Activated naive CD8-positive, alpha-beta T cell treated with anti-CD3 and anti-CD28 coated beads, Interleukin-2, amount 50 U/mL, for 16 hours (primary cell): ENCODE results near the gene TRIM27.
"Not testable (repeated sequence)": the region's sequence is repeated elsewhere in the genome, so short reads cannot be mapped to it uniquely, and the experiment has no call there.

ENCODE experiments used
- DNase-seq: peaks from one replicate; pipeline ENCODE4 v3.0.0-alpha.2; 2020; ENCODE audit warnings: low read depth, low spot score

The TRIM27 gene

DNA sequence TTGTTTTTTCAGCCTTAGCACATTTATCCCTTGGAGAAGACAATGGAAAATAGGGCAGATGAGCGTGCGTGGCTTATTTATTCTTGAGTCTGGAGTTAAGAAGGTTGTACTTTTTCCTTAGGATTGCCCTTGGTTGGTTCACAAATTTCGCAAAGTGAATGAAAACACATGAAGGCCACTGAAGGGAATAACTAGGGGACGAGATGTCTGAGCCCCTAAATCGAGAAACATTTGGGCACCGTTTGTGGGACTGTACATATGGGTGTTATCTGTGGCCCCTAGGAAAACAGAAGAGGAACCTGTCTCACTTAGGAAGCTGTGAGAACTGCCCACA lies 19.4 kb upstream of the TRIM27 start:
- no peak for DNase-seq

DNA sequence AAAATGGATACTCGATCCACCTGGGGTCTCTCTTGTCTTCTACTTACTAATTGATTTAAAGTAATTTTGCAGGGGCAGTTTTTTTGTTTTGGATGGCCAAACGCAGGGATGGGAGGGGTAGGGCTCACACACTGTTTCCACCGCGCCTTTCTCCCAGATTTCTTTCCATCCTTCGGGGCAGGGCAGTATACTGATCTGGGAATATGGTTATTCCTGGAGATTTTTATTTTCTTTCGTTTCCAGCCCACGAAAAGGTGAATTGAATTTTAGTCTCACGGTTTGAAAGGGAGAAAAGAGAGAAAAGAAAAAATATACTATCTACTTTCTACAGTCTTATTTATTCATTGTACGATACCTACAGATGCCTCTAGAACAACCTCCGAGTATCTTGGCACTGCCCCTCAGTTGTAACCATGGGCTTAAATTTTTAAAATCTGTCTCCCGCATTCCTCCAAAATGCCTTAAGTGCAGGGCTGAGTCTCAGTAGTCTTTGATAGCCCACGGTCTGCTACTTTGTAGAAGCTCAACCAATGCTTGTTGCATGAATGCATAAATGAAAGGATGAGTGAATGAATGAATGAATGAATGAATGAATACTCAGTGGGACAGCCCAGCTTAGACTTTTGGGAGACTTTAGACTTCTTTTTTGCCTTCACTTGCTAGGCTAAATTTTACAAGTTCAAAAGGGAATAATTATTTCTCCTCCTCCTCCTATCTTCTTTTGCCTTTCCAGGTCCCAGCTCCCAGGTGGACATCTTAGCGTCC lies 18.1 kb upstream of the TRIM27 start:
- DNase-seq: no peak

DNA sequence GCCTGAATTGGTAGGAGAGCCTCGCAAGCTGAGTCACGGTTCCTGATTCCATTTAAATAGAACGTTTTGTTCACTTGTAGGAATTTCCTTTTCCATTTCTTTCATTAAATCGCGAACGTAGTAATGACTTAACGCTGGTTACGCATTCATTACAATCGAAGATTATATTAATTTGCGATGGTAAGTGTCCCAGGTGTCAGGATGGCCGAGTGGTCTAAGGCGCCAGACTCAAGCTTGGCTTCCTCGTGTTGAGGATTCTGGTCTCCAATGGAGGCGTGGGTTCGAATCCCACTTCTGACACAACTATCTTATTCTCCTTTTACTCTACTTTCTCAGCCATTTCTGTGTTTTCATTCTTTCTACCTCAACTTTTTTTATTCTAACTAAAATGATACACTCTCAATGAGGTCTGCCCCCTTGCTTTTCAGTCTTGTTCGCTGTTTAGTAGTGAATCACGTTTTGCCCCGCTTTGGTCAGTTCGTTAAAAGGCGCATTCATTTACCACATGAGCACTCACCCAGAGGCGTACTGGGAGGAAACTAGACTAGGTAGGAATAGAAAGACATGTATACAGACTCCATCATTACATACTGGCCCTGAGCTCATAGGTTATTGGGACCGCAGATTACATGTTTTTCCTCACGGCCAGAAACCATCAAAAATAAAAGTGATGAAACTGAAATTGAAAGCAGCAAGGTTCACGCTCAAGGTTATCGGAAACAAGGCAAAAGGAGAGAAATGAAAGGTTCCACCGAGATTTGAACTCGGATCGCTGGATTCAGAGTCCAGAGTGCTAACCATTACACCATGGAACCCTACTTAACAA lies 17.3 kb upstream of the TRIM27 start:
- peak; percentile 52 for DNase-seq

DNA sequence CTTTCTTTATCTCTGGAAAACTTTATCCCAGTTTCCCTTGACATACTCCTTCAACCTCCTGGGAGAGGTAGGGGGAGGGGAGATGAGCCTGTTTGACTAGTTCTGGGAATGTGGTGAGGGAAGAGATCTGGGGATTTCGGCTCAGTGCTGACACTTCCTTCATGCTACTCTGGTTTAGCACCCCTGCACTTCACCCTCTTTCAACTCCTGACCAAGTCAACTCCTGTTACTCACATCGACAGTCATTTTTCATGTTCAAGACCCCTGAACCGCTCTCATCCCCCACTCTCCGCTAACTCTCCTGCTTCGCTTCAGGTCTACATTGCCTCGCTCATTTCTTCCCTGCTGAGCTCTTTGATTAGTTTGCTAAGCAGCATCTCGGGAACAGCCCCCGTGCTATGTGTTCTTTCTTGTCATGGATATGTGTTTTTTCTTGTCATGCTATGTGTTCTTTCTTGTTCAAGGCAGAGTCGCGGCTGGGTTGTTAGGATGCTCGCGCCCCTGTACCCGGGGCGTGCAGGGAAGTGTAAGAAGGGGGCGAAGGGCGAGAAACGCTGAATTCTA lies 16.6 kb upstream of the TRIM27 start:
- DNase-seq: peak; percentile 21

DNA sequence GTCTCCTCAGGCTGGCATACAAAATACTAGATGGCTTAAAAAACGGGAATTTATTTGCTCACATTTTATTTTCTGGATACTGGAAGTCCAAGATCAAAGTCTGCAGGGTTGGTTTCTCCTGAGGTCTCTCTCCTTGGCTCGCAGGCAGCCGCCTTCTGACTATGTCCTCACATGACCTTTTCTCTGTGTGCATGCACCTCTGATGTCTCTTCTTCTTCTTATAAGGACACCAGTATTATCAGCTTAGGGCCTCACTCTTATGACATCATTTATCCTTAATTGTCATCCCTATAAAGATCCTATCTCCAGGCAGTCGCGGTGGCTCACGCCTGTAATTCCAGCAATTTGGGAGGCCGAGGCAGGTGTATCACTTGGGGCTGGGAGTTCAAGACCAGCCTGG lies 9.3 kb upstream of the TRIM27 start:
- DNase-seq: no peak

DNA sequence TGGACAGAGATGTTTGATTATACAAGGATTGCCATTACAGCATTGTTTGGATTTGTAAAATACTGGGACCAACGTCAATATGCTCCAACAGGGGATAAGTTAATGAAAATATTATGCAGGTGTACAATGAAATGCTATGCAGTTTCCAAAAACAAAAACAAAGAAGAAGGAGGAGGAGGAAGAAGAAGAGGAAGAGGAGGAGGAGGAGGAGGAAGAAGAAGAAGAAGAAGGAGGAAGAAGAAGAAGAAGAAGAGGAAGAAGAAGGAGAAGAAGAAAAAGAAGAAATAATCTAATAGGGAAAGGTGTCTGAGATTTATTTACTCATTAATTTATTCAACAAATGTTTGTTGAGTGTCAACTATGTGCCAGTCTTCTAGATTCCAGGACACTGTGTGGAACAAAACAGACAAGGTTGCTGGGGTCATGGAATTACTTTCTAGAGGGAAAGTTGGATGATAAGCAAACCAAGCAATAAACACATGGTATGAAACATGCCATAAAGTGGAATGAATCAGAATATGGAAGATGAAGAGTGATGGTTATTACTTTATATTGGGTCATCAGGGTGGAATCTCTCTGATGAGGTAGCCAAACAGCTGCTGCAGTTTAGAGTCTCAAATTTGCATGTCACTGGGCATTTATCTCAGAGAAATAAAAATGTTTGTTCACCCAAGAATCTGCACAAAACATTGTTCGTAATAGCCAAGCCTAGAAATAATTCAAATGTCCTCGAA lies 6.3 kb upstream of the TRIM27 start:
- no peak for DNase-seq

DNA sequence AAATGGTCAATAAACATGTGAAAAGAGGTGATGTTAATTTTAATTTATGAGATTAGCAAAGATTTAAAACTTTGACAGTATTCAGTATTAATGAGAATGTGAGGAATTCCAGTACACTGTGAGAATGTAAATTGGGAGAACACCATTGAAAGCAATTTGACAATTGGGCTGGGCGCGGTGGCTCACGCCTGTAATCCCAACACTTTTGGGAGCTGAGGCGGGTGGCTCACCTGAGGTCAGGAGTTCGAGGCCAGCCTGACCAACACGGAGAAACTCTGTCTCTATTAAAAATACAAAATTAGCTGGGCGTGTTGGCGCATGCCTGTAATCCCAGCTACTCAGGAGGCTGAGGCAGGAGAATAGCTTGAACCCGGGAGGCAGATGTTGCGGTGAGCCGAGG lies 5.6 kb upstream of the TRIM27 start:
- not testable (repeated sequence) for DNase-seq

DNA sequence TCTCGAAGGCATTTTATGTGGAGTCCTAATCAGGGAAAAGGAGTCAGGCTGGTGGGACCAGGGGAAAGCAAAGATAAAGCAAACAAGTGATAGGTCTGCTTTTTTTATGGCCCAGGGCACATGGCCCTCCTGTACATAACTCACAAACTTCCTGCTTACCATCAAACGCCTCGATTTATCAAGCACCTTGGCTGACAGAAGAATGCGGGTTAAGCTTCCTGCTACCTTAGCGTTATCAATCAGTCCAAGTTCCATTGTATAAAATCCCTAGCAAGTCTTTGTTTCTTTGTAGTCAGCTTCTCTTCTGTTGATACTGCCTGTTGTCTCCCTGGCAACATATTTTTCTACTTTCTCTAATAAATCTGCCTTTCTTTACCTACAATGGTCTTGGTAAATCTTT lies 4.1 kb upstream of the TRIM27 start:
- no peak for DNase-seq

DNA sequence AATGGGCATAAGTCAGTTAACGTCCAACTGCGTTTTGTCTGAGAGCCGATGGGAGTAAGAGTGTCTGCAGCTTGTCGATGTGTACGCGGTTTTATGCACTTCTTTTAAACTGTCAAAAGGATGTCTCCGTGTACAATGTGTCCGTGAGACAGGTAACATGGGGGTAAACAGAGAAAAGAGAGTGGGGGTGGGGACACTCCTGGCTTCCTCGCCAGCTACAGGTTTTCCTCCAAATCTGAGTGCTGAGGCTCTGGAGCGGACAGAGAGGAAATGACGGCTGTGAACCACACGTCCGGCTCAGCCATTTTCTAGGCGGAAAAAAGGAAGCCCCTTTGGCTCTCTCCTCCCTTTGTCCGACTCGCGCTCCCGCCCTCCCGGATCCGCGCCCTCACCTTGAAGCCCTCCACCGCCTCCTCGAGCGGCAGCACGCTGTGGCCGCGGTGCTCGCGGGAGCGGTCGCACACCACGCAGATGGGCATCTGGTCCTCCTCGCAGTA lies 916 bp downstream of the TRIM27 start:
- no peak for DNase-seq

DNA sequence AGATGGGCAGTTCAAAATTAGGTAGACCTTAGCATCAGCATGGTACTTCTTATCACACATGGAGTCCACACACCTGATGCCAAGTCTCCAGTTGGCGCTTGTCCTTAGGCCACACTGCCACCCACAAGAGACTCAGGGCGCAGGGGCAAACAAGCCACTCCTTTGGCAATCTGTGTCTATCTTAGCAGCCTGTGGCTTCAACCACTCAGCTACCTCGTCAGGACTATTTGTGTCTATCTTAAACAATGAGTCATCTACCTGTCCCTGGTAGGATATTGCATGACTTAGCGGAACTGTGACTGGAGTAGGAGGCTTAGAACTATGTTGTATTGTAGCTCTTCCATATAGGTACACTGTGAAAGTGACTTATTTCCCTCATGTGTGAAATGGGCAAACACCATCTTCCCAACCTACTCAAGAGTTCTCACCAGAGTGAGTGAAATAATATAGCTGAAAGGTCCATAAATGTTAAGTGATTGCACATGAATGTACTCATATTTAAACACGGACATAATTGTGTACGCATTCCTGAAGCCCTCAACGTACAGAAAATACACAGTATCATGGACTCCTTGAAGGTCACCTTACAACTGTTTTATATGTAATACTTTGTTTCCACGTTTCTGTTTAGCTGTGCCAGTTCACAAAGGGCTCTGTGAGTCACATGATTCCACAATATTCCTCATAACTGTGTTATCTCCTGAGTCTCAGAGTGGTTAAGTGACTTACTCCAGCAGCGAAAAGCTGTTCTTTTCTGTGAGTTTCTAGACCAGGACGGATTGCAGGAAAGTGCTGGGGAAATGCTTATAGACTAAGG lies 1.6 kb downstream of the TRIM27 start:
- no peak for DNase-seq

DNA sequence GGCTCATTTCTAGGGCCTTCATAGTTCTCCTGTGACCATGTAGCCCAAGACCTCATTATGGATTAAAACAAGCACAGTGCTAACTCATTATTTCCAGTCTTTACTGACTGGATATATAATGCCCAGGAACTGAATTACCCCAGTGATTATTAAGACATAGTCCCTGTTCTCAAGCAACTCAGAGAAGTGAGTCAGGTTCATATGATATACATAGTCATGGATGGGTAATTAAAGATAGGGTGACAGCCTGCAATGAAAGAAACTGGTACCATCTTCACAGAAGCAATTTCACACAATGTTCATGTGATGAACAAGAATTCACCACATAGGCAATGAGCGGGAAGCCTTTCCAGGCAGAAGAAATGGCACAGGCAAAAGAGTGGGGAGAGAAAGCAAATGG lies 3.5 kb downstream of the TRIM27 start:
- DNase-seq: no peak

DNA sequence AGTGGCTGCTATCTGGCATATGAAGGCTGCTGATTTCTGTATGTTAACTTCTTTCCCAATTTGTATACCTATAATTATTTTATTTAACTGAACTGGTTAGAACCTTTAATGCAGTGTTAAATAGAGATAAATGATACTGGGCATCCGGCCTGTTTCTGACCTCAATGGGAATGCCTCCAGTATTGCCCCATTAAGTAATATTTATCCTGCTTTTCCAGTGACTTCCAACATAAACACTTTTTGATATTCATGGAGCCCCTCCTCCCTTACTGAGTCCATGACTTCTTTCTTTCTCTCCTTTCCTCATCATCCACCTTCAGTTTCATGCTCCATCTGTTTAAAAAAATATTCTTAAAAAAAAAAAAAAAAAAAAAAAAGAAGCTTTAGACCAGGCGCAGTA lies 8.8 kb downstream of the TRIM27 start:
- DNase-seq: no peak

DNA sequence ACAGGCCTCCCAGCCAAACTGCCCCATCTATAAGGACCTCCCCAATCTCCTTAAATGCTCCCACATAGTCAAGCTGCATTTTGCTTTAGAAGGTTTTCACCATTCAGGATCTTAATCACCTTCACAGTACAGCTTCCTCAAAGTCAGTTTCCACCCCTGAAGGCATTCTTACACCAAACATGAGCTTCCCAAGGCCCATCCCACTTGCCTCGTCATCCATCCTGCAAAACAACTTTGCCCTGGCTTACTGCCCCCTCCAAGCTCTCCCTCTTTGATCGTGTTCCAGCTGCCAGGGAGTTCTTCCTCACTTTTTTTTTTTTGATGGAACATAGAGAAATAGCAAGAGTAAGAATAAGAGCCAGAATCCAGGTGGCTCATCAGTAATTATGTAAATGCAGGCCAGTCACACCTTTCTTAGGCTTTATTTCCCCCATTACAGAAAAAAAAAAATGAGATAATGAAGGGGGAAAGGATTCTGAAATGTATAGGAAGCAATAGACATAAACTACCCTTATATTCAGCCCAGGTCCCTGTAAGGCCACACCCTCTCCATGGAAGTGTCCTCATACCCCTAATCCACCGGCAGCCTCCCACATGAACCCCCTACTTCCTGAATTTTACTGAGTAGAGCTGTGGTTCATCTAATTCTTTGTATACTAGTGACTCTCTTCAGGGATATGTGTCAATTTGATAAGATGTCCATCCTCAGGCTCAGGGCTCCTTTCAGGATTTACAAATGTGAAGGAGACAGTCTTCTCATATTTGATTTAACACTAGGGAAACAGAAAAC lies 12.7 kb downstream of the TRIM27 start:
- no peak for DNase-seq

DNA sequence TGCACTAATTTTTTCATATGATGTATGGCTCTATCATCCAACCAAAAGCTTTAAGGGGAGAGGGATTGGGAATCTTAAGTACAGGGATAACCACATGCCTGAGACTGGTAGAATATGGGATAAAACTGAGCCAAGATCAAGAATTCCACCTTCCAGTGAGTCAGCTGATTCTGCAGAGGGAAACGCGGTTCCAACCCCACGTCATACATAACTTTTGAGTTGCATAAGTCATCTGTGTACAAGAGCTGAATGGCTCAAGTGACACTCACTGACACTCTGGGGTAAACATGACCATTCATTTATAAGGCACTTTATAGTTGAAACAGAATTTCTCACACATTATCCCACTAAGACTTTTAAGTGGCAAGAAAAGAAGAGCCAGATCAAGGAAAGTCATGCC lies 16.4 kb downstream of the TRIM27 start:
- DNase-seq: no peak

DNA sequence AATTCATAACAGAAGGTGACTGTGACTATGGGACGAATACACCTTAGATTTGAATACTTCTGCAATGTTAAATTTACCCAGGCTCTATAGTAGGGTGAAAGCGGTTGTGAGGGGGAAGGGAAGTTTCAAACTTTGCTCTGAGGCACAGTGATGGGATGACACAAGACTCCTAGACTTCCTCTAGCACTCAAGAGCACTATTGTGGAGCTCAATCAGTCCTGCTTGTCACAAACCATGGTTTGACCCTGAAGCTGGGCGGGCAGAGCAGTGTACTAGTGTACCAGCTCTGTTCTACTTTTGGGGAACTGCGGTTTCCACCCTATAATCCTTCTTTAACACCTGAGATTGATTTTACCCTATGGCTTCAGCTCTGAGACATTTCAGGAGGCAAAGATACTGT lies 17.1 kb downstream of the TRIM27 start:
- DNase-seq: no peak

DNA sequence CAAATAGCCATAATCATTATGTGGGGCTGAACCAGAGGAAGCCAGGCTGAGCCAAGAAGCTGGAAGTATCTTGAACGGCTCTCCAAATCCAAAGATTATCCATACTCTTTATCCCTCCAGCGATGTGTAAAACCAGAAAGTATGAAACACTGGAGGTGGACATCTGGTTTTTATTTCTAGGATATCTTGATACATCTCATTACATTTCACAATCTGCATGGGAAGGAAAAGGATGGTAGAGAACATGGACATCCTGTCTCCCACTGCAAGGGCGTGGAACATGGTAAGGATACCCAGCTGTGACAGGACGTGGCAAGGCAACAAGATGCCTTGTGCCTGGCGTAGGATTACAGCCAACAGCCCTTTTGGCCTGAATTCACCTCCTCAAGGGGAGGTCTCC lies 20.1 kb downstream of the TRIM27 start:
- no peak for DNase-seq

DNA sequence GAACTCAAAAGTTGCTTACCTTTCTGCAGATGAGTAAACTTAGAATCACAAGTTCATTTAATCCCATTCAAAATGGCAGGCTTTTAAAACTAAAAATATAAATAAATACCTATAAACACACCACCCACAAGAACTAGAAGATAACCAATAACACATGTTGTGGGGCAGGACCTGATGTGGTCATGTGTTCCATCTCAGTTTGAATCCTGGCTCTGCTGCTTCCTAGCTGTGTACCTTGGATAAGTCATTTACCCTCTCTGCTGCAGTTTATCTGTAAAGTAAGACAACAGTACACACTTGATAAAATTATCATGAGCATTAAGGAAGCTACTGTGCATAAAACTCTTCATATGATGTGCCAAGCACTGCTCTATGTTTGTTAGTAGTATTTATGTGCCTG lies 22.0 kb downstream of the TRIM27 start:
- no peak for DNase-seq

DNA sequence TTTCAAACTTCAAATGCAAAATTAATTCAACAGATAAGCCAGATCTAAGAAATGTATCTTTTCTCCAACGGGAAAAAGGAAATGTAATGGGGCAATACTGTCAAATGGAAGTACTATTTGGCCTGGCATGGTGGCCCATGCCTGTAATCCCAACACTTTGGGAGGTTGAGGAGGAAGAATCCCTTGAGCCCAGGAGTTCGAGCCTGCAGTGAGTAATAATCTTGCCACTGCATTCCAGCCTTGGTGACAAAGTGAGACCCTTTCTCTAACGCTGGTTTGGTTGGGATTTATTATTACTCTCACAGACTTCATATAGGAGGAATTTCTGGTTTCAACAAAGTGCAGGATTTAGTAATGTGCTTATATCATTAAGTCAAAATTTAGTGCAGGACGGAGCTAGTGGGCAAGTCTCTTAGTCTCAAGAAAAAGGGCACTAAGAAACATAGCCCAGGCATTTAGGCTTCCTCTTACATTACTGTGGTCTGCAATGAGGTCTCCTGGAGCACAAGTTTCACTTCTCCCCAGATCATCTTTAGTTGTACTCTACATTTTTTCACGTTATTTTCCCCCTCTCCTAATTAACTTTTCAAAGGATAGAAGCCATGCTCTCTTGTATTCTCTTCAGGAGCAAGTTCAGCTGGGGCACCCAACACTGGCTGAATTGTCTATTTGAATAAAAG lies 23.1 kb downstream of the TRIM27 start:
- no peak for DNase-seq

DNA sequence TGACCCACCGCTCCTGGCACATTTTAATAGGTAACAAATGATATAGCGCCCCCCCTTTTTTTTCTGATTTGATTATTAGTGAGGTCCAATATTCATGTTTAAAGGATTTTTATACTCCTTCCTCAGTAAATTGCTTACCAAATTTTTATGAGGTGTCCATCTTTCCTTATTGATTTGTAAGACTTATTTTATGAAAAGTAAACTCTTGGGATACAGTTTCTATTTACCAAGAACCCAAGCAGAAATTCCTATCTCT lies 25.1 kb downstream of the TRIM27 start:
- DNase-seq: no peak

DNA sequence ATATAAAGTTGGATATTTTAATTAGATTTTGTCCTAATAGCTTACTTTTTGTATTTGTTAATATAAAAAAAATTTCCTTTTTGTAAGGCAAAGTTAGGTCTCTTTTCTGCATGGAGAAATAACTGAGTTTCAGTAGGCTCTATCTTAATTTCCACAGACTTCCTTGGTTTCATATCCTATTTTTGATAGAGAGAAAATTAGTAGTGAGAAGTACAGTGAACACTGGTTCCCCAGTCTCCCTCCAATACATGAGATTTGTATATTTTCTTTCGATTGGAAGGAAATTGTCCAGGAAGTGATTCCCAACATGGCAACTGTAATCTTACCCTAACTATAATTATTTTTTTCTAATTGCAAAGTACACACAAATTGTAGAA lies 26.4 kb downstream of the TRIM27 start:
- no peak for DNase-seq
